HepG2 (cell line): Measurements from ENCODE around the gene FIZ1.

ENCODE experiments used
- CSRNP2 ChIP-seq: sonication (generic); formaldehyde crosslinking; conservative IDR thresholded peaks from 2 replicates; pipeline ENCODE4 v1.8.0; 2022; ENCODE audit warnings: low read depth, missing genetic modification reagents
- HOXA3 ChIP-seq: sonication (generic); formaldehyde crosslinking; IDR thresholded peaks from 2 replicates; pipeline ENCODE4 v1.5.0; 2020; ENCODE audit warnings: missing genetic modification reagents
- PBX3 ChIP-seq: sonication (generic); formaldehyde crosslinking; IDR thresholded peaks from 2 replicates; pipeline ENCODE4 v1.8.1; 2023; ENCODE audit warnings: missing genetic modification reagents, inconsistent platforms, borderline replicate concordance
- POLR2AphosphoS5 ChIP-seq: IDR thresholded peaks from 2 replicates; pipeline ENCODE4 v1.6.1; 2012; ENCODE audit warnings: low read depth, low read length
- ZBTB2 ChIP-seq: sonication (generic); formaldehyde crosslinking; IDR thresholded peaks from 2 replicates; pipeline ENCODE4 v1.8.0; 2022; ENCODE audit warnings: low read depth, missing genetic modification reagents

- TF ChIP-seq PBX3 (CRISPR knock-in tag) (no peak), POLR2AphosphoS5 (no peak), CSRNP2 (no peak), ZBTB2 (CRISPR knock-in tag) (no peak), HOXA3 (CRISPR knock-in tag) (no peak)
Measured at GRCh38 chr19:55613930-55614710, 14.8 kb upstream of the FIZ1 start.
